Activated naive CD4-positive, alpha-beta T cell treated with anti-CD3 and anti-CD28 coated beads, Interleukin-2, amount 10 ng/mL, durations not matched to agents 7 days and 5 days (primary cell): ENCODE data around the gene SNRNP200.
A peak's percentile ranks its signal among the peaks of the same experiment; 100 is the strongest.

Experiments
- CTCF ChIA-PET: fragments of 350-600 bp; sonication (Branson Sonifier 250); formaldehyde crosslinking; loops from one replicate; lab custom pipeline; 2021; ENCODE audit warnings: antibody characterized with exemption; lab: Charles Lee
- DNase-seq: peaks from one replicate; pipeline ENCODE4 v3.0.0-alpha.2; 2020
- H3K27ac Mint-ChIP-seq: one replicate; pipeline ENCODE4 v1.8.0; 2021; ENCODE audit warnings: mild to moderate bottlenecking, moderate library complexity, mixed read lengths
- H3K27me3 Mint-ChIP-seq: one replicate; pipeline ENCODE4 v1.8.0; 2021; ENCODE audit warnings: mild to moderate bottlenecking, mixed read lengths
- H3K36me3 Mint-ChIP-seq: one replicate; pipeline ENCODE4 v1.8.0; 2021; ENCODE audit warnings: mixed read lengths
- H3K4me1 Mint-ChIP-seq: one replicate; pipeline ENCODE4 v1.8.0; 2021; ENCODE audit warnings: mixed read lengths
- H3K4me3 Mint-ChIP-seq: one replicate; pipeline ENCODE4 v1.8.0; 2021; ENCODE audit warnings: mild to moderate bottlenecking, moderate library complexity, mixed read lengths
- H3K9me3 Mint-ChIP-seq: one replicate; pipeline ENCODE4 v1.8.0; 2021; ENCODE audit warnings: mixed read lengths

Gene SNRNP200

DNA sequence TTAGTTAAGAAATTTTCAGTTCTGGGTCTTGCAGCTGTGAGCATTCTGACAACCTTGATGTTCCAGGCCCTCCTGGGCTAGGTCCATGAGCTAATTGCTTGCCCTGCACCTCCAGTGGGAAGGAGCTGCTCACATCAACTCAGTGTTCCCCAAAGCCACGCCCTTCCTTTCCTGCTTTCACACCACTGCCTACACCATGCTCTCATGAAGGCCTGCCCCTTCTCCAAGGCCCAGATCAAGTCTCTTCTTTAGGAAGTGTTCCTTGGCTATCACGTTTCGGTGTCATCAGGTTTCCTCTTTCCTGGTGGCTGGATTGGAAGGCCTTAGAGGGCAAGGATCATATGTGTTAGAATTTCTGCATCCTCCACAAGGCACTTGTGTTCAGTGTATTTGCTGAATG lies 58.3 kb downstream of the SNRNP200 start:
- Mint-ChIP-seq H3K4me1 (peaks cover 66% of the 10 kb centered on the region), H3K4me3 (no peak overlapping the region), H3K36me3 (peaks cover 47% of the 10 kb centered on the region), H3K27ac (peak overlapping the region; percentile 77), H3K9me3 (peaks cover 5% of the 10 kb centered on the region), H3K27me3 (no peaks in the 10 kb centered on the region)
- no peak for DNase-seq
- CTCF ChIA-PET = interaction anchor here (0.6 kb wide), 1 partner anchor 18 kb away, joined by 3 read pairs; no protein-coding TSS in a partner anchor

DNA sequence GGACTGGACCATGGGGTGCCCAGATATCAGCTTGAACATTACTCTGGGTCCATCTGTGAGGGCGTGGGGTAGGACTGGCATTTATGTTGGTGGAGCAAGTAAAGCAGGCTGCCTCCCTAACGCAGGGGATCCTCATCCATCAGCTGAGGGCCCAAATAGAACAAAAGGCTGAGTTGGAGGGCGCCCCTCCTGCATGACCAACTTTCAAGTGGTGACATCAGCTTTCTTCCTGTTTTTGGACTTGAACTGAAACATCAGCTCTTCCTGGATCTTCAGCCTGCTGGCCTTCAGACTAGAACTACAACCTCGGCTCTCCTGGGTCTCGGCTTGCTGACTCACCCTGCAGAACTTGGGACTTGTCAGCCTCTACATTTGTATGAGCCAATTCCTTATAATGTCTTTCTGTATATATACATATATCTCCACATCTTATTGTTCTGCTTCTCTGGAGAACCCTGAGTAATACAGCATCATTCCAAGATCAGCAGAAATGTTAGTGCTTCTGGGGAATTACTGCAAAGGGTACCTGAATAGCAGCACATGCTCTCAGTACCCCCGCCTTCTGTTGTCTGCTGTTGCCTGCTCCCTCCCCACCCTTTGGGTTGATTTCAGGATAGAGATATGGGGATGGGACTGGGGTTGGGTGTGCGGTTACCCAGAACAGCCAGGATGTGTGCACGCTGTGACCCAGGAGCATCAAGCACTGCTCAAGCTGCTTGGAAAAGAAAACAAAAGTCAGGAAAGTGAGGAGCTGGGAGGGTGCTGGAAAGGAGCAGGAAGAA lies 59.5 kb downstream of the SNRNP200 start:
- peaks cover 68% of the 10 kb centered on the region for H3K4me1 Mint-ChIP-seq
- CTCF ChIA-PET = interaction anchor here (0.8 to 0.9 kb wide), 2 partner anchors 18 to 108 kb away, joined by 3 to 5 read pairs; no protein-coding TSS in a partner anchor

DNA sequence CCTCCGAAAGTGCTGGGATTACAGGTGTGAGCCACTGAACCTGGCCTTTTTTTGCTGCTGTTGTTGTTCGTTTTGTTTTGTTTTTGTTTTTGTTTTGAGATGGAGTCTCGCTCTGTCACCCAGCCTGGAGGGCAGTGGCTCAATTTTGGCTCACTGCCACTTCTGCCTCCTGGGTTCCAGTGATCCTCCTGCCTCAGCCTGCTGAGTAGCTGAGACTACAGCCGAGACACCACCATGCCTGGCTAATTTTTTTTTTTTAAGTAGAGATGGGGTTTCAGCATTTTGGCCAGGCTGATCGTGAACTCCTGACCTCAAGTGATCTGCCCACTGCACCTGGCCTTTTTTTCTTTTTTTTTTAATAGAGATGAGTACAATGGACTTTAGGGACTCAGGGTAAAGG lies 61.5 kb downstream of the SNRNP200 start:
- H3K4me3 Mint-ChIP-seq = no peak overlapping the region
- H3K9me3 Mint-ChIP-seq = peaks cover 5% of the 10 kb centered on the region
- no peaks in the 10 kb centered on the region for H3K27me3 Mint-ChIP-seq
- no peak overlapping the region for H3K27ac Mint-ChIP-seq
- CTCF ChIA-PET = no interaction called here
- no peak for DNase-seq
- H3K36me3 Mint-ChIP-seq = peaks cover 37% of the 10 kb centered on the region
- H3K4me1 Mint-ChIP-seq = peaks cover 69% of the 10 kb centered on the region

More for the DNA sequence above, 59.5 kb downstream of the SNRNP200 start:
- Mint-ChIP-seq H3K36me3 (peaks cover 40% of the 10 kb centered on the region), H3K9me3 (peaks cover 5% of the 10 kb centered on the region), H3K27ac (peak overlapping the region; percentile 77), H3K4me3 (no peak overlapping the region), H3K27me3 (no peaks in the 10 kb centered on the region)
- DNase-seq = peak; percentile 32

DNA sequence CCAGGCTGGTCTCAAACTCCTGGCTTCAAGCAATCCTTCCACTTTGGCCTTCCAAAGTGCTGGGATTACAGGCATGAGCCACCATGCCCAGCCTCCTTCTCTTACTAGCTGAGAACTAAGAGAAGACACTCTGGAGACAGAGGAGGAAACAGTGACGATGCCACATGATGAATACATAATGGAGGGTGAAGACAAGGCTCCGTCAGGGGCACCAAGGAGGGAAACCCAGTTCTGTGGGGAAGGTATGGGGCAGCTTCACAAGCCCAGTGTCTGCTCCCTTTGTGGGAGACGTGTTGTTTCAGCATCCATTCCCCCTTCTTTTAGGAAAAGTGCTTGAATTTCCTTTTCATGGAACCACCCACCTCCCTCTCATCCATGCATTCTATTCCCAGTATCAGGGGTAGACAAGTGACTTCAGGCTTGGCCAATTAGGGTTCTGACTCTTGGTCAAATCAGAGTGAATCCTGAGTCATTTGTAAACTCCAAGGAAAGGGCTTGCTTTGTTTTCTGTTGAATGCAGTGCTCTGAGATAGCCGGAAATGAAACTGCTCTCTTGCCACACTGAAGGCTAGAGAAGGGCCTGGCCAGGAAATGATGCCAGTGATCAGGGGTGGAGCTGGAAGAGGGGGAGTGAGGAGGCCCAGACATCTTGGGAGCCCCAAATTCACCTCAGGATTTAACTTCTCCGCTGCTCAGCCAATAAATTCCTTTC lies 63.3 kb downstream of the SNRNP200 start:
- Mint-ChIP-seq H3K4me1 (peaks cover 60% of the 10 kb centered on the region), H3K27me3 (no peaks in the 10 kb centered on the region), H3K36me3 (peaks cover 31% of the 10 kb centered on the region), H3K9me3 (peaks cover 5% of the 10 kb centered on the region), H3K4me3 (peak overlapping the region; percentile 41), H3K27ac (peak overlapping the region; percentile 97)
- peak; percentile 79 for DNase-seq
- CTCF ChIA-PET = interaction anchor here (0.9 to 1.9 kb wide), 6 partner anchors 14 to 67 kb away, joined by 3 to 6 read pairs (median 4); partner anchors contain the start of gene STARD7

DNA sequence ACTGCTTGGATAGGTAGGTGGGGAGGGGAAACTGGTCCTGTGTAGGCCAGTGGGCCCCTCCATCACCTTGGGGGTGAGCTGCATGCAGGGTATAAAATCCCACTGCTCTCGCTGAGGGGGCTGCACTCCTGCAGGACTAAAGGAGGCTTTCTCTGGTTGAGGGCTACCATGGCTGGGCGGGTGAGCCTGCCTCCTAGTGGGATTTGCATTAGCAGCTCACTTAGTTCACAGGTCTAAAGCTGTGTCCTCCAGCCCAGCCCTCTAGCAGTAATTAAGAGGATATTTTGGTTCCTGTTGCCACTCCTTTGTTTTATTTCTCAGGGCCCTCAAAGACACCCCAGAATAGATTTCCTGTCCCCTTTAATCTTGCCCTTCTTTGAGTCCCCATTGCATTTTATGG lies 64.1 kb downstream of the SNRNP200 start:
- Mint-ChIP-seq H3K27me3 (no peaks in the 10 kb centered on the region), H3K27ac (peak overlapping the region; percentile 97), H3K4me3 (no peak overlapping the region), H3K4me1 (peaks cover 52% of the 10 kb centered on the region), H3K36me3 (peaks cover 23% of the 10 kb centered on the region), H3K9me3 (peaks cover 5% of the 10 kb centered on the region)
- DNase-seq = no peak
- CTCF ChIA-PET = interaction anchor here (0.9 to 1.9 kb wide), 5 partner anchors 14 to 46 kb away, joined by 3 to 6 read pairs (median 3); partner anchors contain the start of gene STARD7

DNA sequence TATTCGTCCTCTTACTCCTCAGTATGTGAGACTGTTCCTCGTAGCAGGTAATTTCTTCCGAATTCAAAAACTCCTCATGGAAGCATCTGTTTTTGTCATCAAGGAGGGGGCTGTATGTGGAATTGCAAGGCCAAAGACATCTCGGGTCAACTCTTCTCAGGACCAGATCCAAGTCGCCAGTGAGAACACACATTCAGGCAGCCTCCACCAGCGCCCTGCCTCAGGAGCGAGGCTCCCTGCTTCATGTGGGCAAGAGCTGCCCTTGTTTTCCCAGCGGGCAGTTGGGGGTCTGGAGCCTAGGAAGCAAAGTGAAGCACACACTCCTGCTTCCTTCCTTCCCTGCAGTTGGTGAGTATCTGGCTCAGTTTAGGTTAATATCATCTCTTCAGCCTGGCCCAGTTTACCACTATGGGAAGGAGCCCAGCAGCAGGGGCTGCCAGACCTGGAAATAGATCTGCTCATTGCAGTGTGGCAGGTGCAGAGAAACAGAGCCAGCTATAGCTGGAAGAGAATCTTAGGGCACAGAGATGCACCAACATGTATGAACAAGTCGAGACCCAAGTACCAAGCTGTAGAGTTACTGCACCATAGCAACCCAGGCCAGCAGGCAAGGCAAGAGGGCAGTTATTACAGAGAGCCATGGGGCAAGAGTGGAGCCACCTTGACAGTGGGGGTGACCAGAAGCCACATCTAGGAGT lies 64.9 kb downstream of the SNRNP200 start:
- no peak for DNase-seq
- CTCF ChIA-PET = interaction anchor here (1.0 kb wide), 1 partner anchor 13 kb away, joined by 3 read pairs; no protein-coding TSS in a partner anchor
- Mint-ChIP-seq H3K27me3 (no peaks in the 10 kb centered on the region), H3K4me1 (peaks cover 45% of the 10 kb centered on the region), H3K27ac (peak overlapping the region; percentile 97), H3K9me3 (no peaks in the 10 kb centered on the region), H3K36me3 (peaks cover 15% of the 10 kb centered on the region), H3K4me3 (no peak overlapping the region)

DNA sequence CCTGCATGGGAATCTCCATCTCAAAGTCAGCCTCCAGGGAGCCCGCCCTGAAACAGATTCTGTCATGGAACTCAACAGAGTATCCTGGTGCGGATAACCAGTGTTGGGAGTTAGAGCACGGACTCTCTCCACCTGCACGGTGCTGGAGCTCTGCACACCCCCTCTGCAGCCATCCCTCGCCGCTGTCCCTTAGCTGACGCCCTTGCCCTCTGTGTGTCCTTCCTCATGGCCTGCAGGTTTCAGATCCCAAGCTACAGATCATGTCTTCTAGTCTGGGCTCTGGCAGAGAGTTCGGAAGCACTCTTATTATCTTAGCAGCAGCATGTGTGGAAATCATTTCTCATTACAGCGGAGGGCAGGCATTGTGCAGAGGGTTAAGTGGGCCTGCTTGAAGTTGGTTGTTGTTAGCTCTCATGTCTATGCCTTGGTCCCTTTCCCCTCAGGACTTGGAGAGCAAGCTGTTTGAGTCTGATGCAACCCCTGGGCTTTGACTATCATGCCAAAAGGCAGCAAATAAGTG lies 65.5 kb downstream of the SNRNP200 start:
- no peak overlapping the region for H3K27ac Mint-ChIP-seq
- peaks cover 40% of the 10 kb centered on the region for H3K4me1 Mint-ChIP-seq
- H3K4me3 Mint-ChIP-seq = no peak overlapping the region

DNA sequence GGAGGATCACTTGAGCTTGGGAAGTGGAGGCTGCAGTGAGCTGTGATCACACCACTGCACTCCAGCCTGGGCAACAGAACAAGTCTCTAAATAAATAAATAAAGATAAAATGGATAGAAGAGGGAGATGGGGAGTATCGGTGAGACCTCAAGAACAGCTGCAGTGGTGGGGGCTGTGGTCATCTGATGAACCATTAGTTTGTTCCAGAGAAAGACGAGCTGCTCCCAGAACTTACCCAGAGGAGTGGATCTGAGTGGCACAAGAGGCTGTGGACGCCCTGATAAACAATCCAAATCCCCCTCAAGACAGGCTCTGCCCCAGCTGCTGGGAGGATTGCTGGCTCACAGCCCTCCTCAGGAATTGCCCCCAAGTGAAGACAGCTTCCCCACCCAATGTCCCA lies 66.3 kb downstream of the SNRNP200 start:
- no peak overlapping the region for H3K4me3 Mint-ChIP-seq
- no peaks in the 10 kb centered on the region for H3K9me3 Mint-ChIP-seq
- H3K27me3 Mint-ChIP-seq = no peaks in the 10 kb centered on the region
- H3K36me3 Mint-ChIP-seq = peaks cover 10% of the 10 kb centered on the region
- DNase-seq = no peak
- peaks cover 34% of the 10 kb centered on the region for H3K4me1 Mint-ChIP-seq
- CTCF ChIA-PET = interaction anchor here (0.9 kb wide), 1 partner anchor 100 kb away, joined by 3 read pairs; no protein-coding TSS in a partner anchor
- no peak overlapping the region for H3K27ac Mint-ChIP-seq

More for the DNA sequence above, 65.5 kb downstream of the SNRNP200 start:
- Mint-ChIP-seq H3K36me3 (peaks cover 12% of the 10 kb centered on the region), H3K27me3 (no peaks in the 10 kb centered on the region), H3K9me3 (no peaks in the 10 kb centered on the region)
- CTCF ChIA-PET = interaction anchor here (0.9 kb wide), 1 partner anchor 101 kb away, joined by 3 read pairs; no protein-coding TSS in a partner anchor
- DNase-seq = no peak

DNA sequence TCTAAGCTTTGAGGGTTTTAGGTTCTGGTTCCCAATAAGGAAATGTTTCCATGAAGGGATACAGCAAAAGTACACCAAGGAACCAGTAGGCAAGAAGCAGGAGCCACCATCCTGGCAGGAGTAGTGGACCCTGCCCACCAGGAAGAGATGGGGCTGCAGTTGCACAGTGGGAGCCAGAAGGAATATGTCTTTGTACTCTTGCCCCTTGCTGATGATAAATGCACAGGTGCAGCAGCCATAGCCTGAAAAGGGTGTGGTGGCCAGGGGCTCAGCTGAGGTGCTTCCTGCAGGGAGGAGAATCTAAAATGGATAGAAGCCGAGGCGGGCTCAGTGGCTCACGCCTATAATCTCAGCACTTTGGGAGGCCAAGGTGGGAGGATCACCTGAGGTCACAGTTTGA lies 67.1 kb downstream of the SNRNP200 start:
- no peak overlapping the region for H3K4me3 Mint-ChIP-seq
- H3K27me3 Mint-ChIP-seq = no peaks in the 10 kb centered on the region
- no peak for DNase-seq
- no peaks in the 10 kb centered on the region for H3K9me3 Mint-ChIP-seq
- peaks cover 10% of the 10 kb centered on the region for H3K36me3 Mint-ChIP-seq
- H3K27ac Mint-ChIP-seq = no peak overlapping the region
- CTCF ChIA-PET = no interaction called here
- H3K4me1 Mint-ChIP-seq = peaks cover 33% of the 10 kb centered on the region

DNA sequence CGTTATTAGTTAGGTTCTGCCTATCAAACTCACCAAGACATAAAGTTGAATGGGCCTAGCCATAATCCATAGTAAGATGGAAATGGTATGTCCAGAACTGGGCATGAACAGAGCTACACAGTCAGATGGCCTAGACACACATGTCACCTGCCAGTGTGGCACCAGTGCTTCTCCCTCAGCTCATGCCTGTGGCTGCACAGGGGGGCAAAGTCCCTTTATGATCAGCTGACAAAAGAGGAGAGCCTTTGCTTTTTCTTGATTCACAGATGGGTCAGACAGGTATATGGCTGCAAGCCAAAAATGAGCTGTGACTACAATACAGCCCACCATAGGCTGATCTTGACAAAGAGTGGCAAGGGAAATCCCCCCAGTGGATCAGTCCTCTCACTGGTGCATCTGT lies 68.5 kb downstream of the SNRNP200 start:
- Mint-ChIP-seq H3K4me1 (peaks cover 19% of the 10 kb centered on the region), H3K36me3 (peaks cover 3% of the 10 kb centered on the region), H3K9me3 (no peaks in the 10 kb centered on the region), H3K27me3 (no peaks in the 10 kb centered on the region), H3K27ac (no peak overlapping the region), H3K4me3 (no peak overlapping the region)
- CTCF ChIA-PET = interaction anchor here (0.6 to 0.7 kb wide), 3 partner anchors 24 to 108 kb away, joined by 3 read pairs; no protein-coding TSS in a partner anchor
- no peak for DNase-seq

DNA sequence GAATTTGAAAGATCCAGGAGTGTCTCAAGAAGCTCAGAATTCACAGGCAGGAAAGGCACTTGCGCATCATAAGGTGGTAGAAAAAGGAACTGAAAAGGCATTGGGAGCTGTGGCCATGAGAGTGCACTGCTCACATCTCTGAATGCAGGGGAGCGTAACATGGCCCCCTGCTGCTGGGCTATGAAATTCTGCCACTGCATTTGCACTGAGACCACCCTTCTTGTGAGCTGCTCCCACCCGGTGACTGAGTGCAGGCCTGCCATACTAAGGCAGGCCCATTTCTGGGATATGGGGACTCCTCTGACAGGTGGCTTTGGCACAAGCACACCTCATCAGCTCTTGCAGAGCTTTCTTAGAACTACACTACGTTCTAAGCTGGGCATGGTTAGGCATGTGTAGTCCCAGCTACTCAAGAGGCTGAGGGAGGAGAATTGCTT lies 71.4 kb downstream of the SNRNP200 start:
- Mint-ChIP-seq H3K9me3 (no peaks in the 10 kb centered on the region), H3K4me1 (no peaks in the 10 kb centered on the region), H3K27ac (no peak overlapping the region), H3K36me3 (no peaks in the 10 kb centered on the region), H3K4me3 (no peak overlapping the region), H3K27me3 (no peaks in the 10 kb centered on the region)
- DNase-seq = no peak
- CTCF ChIA-PET = interaction anchor here (1.2 kb wide), 1 partner anchor 95 kb away, joined by 3 read pairs; the partner anchor contains the start of gene ASTL

DNA sequence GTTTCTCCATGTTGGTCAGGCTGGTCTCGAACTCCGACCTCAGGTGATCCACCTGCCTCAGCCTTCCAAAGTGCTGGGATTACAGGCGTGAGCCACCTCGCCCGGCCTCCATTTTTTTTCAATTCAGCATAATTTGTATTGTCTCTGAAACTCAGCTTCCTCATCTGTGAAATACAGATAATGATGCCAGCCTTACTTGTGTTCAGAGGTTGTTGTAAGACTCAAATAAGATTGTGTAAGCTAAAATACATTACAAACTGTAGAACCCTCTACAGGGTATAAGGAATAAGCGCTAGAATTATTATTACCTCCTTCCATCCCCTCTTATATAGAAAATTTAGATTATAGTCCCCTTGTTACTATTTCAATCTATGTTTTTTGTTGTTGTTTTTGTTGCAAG lies 71.9 kb downstream of the SNRNP200 start:
- no peaks in the 10 kb centered on the region for H3K36me3 Mint-ChIP-seq
- DNase-seq = no peak
- no peaks in the 10 kb centered on the region for H3K4me1 Mint-ChIP-seq
- H3K9me3 Mint-ChIP-seq = no peaks in the 10 kb centered on the region
- no peak overlapping the region for H3K4me3 Mint-ChIP-seq
- H3K27ac Mint-ChIP-seq = no peak overlapping the region
- CTCF ChIA-PET = interaction anchor here (1.1 kb wide), 1 partner anchor 33 kb away, joined by 3 read pairs; no protein-coding TSS in a partner anchor
- no peaks in the 10 kb centered on the region for H3K27me3 Mint-ChIP-seq

DNA sequence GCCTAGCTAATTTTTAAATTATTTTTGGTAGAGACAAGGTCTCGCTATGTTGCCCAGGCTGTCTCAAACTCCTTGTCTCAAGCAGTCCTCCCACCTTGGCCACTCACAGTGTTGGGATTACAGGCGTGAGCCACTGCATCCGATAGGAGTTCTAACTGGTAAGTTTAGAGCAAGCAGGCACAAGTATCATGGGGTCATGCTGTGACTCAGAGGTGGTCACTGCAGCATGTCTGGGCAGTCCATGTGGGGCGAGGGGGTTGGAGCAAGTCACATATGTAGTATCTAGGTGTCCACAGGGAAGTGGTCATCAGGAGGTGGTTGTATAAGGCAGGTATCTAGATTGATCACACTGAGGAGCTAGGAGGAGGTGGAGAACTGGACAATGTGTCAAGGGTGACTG lies 74.0 kb downstream of the SNRNP200 start:
- Mint-ChIP-seq H3K27me3 (no peaks in the 10 kb centered on the region), H3K36me3 (no peaks in the 10 kb centered on the region), H3K27ac (no peak overlapping the region), H3K4me1 (no peaks in the 10 kb centered on the region), H3K9me3 (no peaks in the 10 kb centered on the region), H3K4me3 (no peak overlapping the region)
- no peak for DNase-seq
- CTCF ChIA-PET = interaction anchor here (1.0 kb wide), 1 partner anchor 113 kb away, joined by 3 read pairs; no protein-coding TSS in a partner anchor
